GM12801 (cell line): ENCODE data around the gene ZNF654.

Experiments
- TF ChIP-seq, protein P1 (sequence below): IDR thresholded peaks from one replicate; pipeline ENCODE4 v1.5.1; 2011; ENCODE audit warnings: control low read depth; ENCODE audit not compliant: insufficient read length; ENCODE audit errors: extremely low read depth

Gene ZNF654

DNA sequence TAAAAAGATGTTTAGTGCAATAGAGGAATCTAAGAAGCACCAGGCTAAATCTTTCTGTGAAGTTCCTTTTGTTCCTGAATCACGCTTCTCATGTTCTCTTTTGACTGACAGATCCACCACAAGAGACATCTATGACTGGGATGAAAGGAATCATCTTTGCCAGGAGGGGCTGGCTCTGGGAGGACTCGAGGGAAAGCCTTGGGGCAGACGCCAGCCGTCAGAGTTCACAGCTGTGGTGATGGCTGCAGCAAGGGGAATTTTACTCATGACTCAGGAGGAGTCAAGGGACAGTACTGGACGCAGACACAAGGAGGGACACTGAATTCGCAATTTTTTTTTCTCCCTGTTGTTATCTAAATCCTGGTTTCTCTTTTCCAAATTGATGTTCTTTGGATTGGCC lies 129.4 kb downstream of the ZNF654 start:
- TF ChIP-seq, protein P1, sequence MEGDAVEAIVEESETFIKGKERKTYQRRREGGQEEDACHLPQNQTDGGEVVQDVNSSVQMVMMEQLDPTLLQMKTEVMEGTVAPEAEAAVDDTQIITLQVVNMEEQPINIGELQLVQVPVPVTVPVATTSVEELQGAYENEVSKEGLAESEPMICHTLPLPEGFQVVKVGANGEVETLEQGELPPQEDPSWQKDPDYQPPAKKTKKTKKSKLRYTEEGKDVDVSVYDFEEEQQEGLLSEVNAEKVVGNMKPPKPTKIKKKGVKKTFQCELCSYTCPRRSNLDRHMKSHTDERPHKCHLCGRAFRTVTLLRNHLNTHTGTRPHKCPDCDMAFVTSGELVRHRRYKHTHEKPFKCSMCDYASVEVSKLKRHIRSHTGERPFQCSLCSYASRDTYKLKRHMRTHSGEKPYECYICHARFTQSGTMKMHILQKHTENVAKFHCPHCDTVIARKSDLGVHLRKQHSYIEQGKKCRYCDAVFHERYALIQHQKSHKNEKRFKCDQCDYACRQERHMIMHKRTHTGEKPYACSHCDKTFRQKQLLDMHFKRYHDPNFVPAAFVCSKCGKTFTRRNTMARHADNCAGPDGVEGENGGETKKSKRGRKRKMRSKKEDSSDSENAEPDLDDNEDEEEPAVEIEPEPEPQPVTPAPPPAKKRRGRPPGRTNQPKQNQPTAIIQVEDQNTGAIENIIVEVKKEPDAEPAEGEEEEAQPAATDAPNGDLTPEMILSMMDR: no peak

DNA sequence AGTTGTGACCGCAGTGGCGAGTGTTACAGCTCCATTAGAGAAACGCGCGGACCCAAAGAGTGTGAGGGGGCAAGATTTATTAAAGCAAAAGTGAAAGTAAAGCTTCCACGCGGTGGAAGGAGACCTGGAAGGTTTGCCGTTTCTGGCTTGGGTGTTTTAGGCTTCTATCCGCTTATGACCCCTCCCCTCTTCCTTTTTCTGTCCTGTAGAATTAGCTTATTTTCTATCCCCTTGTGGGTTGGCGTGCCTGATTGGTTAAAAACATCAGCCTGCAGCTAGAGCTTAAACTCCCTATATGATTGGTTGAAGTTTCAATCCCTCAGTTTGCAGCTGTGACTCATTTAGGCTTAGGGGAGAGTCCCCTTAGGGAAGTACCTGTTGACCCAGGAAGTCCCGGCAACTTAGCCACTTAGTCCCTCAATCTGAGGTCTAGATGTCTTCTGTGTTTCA lies 130.3 kb downstream of the ZNF654 start:
- TF ChIP-seq, protein P1: no peak

DNA sequence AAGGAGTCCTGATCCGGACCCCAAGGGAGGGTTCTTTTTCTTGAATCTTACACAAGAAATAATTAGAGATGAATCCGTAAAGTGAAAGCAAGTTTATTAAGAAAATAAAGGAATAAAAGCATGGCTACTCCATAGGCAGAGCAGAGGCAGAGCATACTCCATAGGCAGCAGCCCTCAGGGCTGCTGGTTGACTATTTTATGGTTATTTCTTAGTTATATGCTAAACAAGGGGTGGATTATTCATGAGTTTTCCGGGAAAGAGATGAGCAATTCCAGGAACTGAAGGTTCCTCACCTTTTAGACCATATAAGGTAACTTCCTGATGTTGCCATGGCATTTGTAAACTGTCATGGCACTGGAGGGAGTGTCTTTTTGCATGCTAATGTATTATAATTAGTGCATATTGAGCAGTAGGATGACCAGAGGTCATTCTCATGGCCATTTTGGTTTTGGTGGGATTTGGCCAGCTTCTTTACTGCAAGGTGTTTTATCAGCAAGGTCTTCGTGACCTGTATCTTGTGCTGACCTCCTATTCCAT lies 132.9 kb downstream of the ZNF654 start:
- TF ChIP-seq, protein P1: no peak

DNA sequence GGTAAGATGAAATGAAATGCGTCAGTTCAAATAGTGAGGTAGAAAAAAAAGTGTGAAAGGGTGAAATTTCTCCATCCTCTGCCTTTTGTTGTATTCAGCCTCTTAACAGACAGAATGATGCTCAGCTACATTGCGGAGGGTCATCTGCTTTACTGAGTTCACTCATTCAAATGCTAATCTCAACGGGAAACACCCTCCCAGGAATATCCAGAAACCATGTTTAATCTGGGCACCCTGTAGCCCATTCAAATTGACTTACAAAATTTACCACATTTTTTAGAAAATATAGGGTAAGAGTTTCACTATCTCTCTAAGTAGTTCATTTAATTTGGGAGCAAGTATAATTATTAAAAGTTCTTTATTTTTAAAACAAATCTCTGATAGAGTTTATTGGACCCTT lies 133.6 kb downstream of the ZNF654 start:
- TF ChIP-seq, protein P1: no peak
